GM13977 (cell line): Measurements from ENCODE around the gene ZMYND15.

Source experiments
- DNase-seq: peaks from one replicate; pipeline ENCODE4 v3.0.0; 2012; ENCODE audit warnings: low spot score
- CTCF ChIP-seq: IDR thresholded peaks from 2 replicates; pipeline ENCODE4 v1.5.1; 2012; ENCODE audit warnings: mild to moderate bottlenecking, control low read depth; ENCODE audit not compliant: insufficient read depth; ENCODE audit errors: extremely low read depth, missing control alignments
- in situ Hi-C: fragments of 300-500 bp; cut with MboI; formaldehyde crosslinking; loops from one replicate; pipeline ENCODE4 v1.12.0; 2022; ENCODE audit warnings: low sequenced_read_pairs, low pct_unique_long_range_greater_than_20kb, mixed read lengths, inconsistent platforms; ENCODE audit not compliant: unreplicated experiment

Gene ZMYND15

GRCh38 chr17:4769628-4770027 is 30.0 kb downstream of the ZMYND15 start:
- TF ChIP-seq CTCF, result no peak
- in situ Hi-C loops, result no loop called here
- DNase-seq, result no peak

- no peak for DNase-seq
- in situ Hi-C loops, result no loop called here
- TF ChIP-seq CTCF, result no peak
These were observed 32.0 kb downstream of the ZMYND15 start, which contains the start of gene TM4SF5 for GRCh38 chr17:4771519-4772234. TM4SF5 (plus strand) TSS chr17:4771886; CDS start chr17:4771923, 37 bp downstream.

GRCh38 chr17:4772235-4772613 is 32.6 kb downstream of the ZMYND15 start:
- no peak for TF ChIP-seq CTCF
- DNase-seq, result no peak
- in situ Hi-C loops, result no loop called here

- no peak for DNase-seq
These were observed 38.5 kb downstream of the ZMYND15 start for GRCh38 chr17:4777969-4778760.

GRCh38 chr17:4780325-4780955 is 40.8 kb downstream of the ZMYND15 start:
- no peak for TF ChIP-seq CTCF
- no peak for DNase-seq
- in situ Hi-C loops, result no loop called here

More at GRCh38 chr17:4777969-4778760, 38.5 kb downstream of the ZMYND15 start:
- in situ Hi-C loops, result no loop called here
- no peak for TF ChIP-seq CTCF

GRCh38 chr17:4782652-4783051 is 43.0 kb downstream of the ZMYND15 start:
- in situ Hi-C loops, result no loop called here
- TF ChIP-seq CTCF, result peak; percentile 9
- DNase-seq, result no peak
